Uterus (tissue), 4 donors: ENCODE measurements around the gene HIPK4. TPM values are rescaled to one million over a fixed set of nuclear protein-coding genes. Genes with fewer than 3 reads are reported as not detected.

Experiments used
- DNase-seq, 2 donors: peaks; one replicate each; pipeline ENCODE4 v3.0.0-alpha.2; 2019 to 2020
- H3K27ac ChIP-seq, 2 donors: fragments of 200-600 bp; sonication (generic); 1 replicate in 1 of 2; 2 replicates in 1 of 2; pipeline ENCODE4 v1.5.1; 2016 to 2018
- H3K27me3 ChIP-seq, 2 donors: fragments of 200-600 bp; sonication (generic); one replicate each; pipeline ENCODE4 v1.5.1; 2018 to 2019; ENCODE audit warnings: control low read depth in 1 of 2
- H3K36me3 ChIP-seq, 2 donors: fragments of 200-600 bp; sonication (generic); one replicate each; pipeline ENCODE4 v1.5.1; 2019; ENCODE audit warnings: control low read depth in 1 of 2
- H3K4me1 ChIP-seq, 2 donors: fragments of 200-600 bp; sonication (generic); one replicate each; pipeline ENCODE4 v1.5.1; 2018 to 2019; ENCODE audit warnings: control low read depth in 1 of 2
- H3K4me3 ChIP-seq, 2 donors: fragments of 200-600 bp; sonication (generic); 1 replicate in 1 of 2; 2 replicates in 1 of 2; pipeline ENCODE4 v1.5.1; 2018 to 2019; ENCODE audit warnings: mild to moderate bottlenecking in 1 of 2
- H3K9me3 ChIP-seq, 2 donors: fragments of 200-600 bp; sonication (generic); one replicate each; pipeline ENCODE4 v1.5.1; 2019; ENCODE audit warnings: control low read depth in 1 of 2
- CTCF ChIP-seq, 4 experiments: fragments of 200-600 bp in 2 of 4; fragments of 450-650 bp in 2 of 4; sonication (generic) in 2 of 4; IDR thresholded peaks; one replicate each; pipeline ENCODE4 v1.5.1; 2016 to 2019; ENCODE audit warnings: antibody characterized with exemption in 4 of 4, mild to moderate bottlenecking in 2 of 4, moderate library complexity in 1 of 4
- POLR2A ChIP-seq, 2 donors: fragments of 450-650 bp; IDR thresholded peaks; one replicate each; pipeline ENCODE4 v1.6.1; 2016; ENCODE audit warnings: antibody characterized with exemption in 2 of 2, mild to moderate bottlenecking in 1 of 2, moderate library complexity in 1 of 2
- intact Hi-C: fragments of 100-400 bp; cut with DNase I; formaldehyde crosslinking; loops from one replicate; pipeline ENCODE4 v1.15.1; 2023; ENCODE audit warnings: low total_unique reads
- total RNA-seq, 4 donors: library from RNA; depleted of rRNA in 3 of 4; stranded (reverse); fragments of >200 nt in 3 of 4; gene quantifications; one replicate each; pipeline versions ENCODE4 v1.1.0 to v1.2.4, GENCODE V29; 2014 to 2023
- donor health status: DM: yes; HTN: yes; CAD: no.

The HIPK4 gene
- total RNA-seq, 4 donors from 2014 or later = 0.40 to 0.48 TPM; not detected in 2

- no peaks in the 10 kb centered on the region for H3K4me1 ChIP-seq
- no peak overlapping the region for H3K4me3 ChIP-seq
- intact Hi-C loops = no loop called here
- H3K27ac ChIP-seq = no peak overlapping the region
- no peaks in the 10 kb centered on the region for H3K36me3 ChIP-seq
- no peaks in the 10 kb centered on the region for H3K9me3 ChIP-seq
- H3K27me3 ChIP-seq = no peaks in the 10 kb centered on the region
- DNase-seq = no peak
- no peak for TF ChIP-seq POLR2A (IDR thresholded peaks at IDR 0.05)
- no peak for TF ChIP-seq CTCF (IDR thresholded peaks at IDR 0.05)
Observed at GRCh38 chr19:40389404-40390083, 437 bp downstream of the HIPK4 start.

DNA sequence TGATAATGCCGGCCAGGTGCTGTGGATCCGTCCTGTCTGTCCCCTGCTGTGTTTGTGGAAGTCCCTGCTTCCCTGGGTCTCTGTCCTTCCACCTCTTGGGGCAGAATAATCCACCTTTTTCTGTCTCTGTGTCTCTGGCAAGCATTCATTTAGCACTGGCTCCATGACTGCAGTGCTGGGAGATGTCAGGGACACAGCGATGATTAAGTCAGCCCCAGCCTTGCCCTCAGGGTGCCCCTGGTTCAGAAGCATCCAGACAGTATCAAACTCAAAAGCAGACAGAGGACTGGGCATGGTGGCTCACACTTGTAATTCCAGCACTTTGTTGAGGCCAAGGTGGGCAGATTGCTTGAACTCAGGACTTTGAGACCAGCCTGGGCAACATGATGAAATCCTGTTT lies 1.5 kb downstream of the HIPK4 start:
- no peak overlapping the region for H3K27ac ChIP-seq
- TF ChIP-seq POLR2A (IDR thresholded peaks at IDR 0.05) (no peak), CTCF (IDR thresholded peaks at IDR 0.05) (no peak)
- no peak for DNase-seq
- no peaks in the 10 kb centered on the region for H3K4me1 ChIP-seq
- H3K4me3 ChIP-seq = no peak overlapping the region
- intact Hi-C loops = no loop called here
- no peaks in the 10 kb centered on the region for H3K36me3 ChIP-seq
- H3K9me3 ChIP-seq = no peaks in the 10 kb centered on the region
- H3K27me3 ChIP-seq = no peaks in the 10 kb centered on the region

DNA sequence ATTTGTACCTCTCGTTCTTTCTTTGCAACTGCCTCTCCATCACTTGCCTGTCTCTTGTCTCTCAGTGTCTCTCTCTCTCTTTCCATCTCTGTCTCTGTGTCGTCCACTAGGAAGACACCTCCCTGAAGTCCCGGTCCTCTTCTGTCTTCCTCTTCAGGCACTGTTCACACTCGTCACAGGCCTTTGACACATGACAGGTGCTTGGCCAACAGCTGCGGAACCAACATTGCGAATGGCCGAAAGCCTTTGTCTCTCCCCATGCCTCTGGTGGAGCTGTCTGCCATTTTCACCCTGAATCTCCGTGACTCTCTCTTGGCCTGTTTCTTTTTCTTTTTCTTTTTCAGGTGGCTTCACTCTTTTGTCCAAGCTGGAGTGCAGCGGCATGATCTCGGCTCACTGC lies 2.8 kb downstream of the HIPK4 start:
- H3K27me3 ChIP-seq = no peaks in the 10 kb centered on the region
- TF ChIP-seq CTCF (IDR thresholded peaks at IDR 0.05) = no peak
- no peak for TF ChIP-seq POLR2A (IDR thresholded peaks at IDR 0.05)
- no peaks in the 10 kb centered on the region for H3K36me3 ChIP-seq
- no peaks in the 10 kb centered on the region for H3K4me1 ChIP-seq
- intact Hi-C loops = no loop called here
- H3K4me3 ChIP-seq = no peak overlapping the region
- no peak for DNase-seq
- H3K9me3 ChIP-seq = no peaks in the 10 kb centered on the region
- no peak overlapping the region for H3K27ac ChIP-seq

- no peaks in the 10 kb centered on the region for H3K4me1 ChIP-seq
- H3K4me3 ChIP-seq = no peak overlapping the region
- no peaks in the 10 kb centered on the region for H3K36me3 ChIP-seq
- DNase-seq = no peak
- intact Hi-C loops = no loop called here
- no peaks in the 10 kb centered on the region for H3K9me3 ChIP-seq
- H3K27me3 ChIP-seq = no peaks in the 10 kb centered on the region
- TF ChIP-seq CTCF (IDR thresholded peaks at IDR 0.05) (no peak), POLR2A (IDR thresholded peaks at IDR 0.05) (no peak)
- no peak overlapping the region for H3K27ac ChIP-seq
Observed at GRCh38 chr19:40383668-40384248, 6.2 kb downstream of the HIPK4 start.

DNA sequence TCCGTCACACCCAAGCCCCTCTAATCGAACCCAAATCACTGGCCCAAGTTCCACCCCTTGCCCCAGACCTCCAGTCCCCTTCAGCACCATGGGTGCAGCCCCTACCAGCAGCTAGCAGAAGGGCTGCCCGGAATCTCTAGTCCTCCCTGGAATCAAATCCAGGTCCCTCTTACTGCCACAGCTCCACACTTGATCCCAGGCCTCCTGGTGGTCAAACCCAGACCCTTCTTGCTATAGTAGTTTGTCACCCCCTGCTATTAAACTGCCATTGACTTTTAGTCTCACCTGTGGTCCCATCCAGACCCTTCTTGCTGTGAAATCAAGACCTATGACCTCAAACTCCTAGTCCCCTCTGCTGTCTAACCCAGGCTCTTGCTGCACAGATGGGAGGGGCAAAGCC lies 8.7 kb downstream of the HIPK4 start:
- intact Hi-C loops = no loop called here
- DNase-seq = no peak
- TF ChIP-seq POLR2A (IDR thresholded peaks at IDR 0.05) (no peak), CTCF (IDR thresholded peaks at IDR 0.05) (no peak)

More for the DNA sequence above, 8.7 kb downstream of the HIPK4 start:
- Histone ChIP-seq H3K4me1 (no peaks in the 10 kb centered on the region), H3K36me3 (no peaks in the 10 kb centered on the region), H3K27me3 (no peaks in the 10 kb centered on the region), H3K4me3 (no peak overlapping the region), H3K27ac (no peak overlapping the region), H3K9me3 (no peaks in the 10 kb centered on the region)
